GM18951 (cell line): ENCODE data around the gene PDZD2.

Experiments used
- POLR2A ChIP-seq: IDR thresholded peaks from 4 replicates; pipeline ENCODE4 v1.6.1; 2011; ENCODE audit warnings: mild to moderate bottlenecking; ENCODE audit not compliant: insufficient read length, insufficient read depth; ENCODE audit errors: extremely low read depth
- in situ Hi-C: fragments of 300-500 bp; cut with MboI; formaldehyde crosslinking; loops from one replicate; pipeline ENCODE4 v1.12.0; 2022; ENCODE audit warnings: low sequenced_read_pairs, mixed read lengths, inconsistent platforms; ENCODE audit not compliant: unreplicated experiment

The PDZD2 gene

GRCh38 chr5:31648326-31648725, 9.4 kb downstream of the PDZD2 start:
- no peak for TF ChIP-seq POLR2A
- in situ Hi-C loops: no loop called here

GRCh38 chr5:31651241-31651640, 12.3 kb downstream of the PDZD2 start:
- TF ChIP-seq POLR2A: no peak
- in situ Hi-C loops: no loop called here

- no peak for TF ChIP-seq POLR2A
- in situ Hi-C loops: no loop called here
Measured at GRCh38 chr5:31655491-31655890, 16.6 kb downstream of the PDZD2 start.

- TF ChIP-seq POLR2A: no peak
- in situ Hi-C loops: no loop called here
Measured at GRCh38 chr5:31656806-31657205, 17.9 kb downstream of the PDZD2 start.

- no peak for TF ChIP-seq POLR2A
- in situ Hi-C loops: no loop called here
Measured at GRCh38 chr5:31657315-31657979, 18.5 kb downstream of the PDZD2 start.

- TF ChIP-seq POLR2A: no peak
- in situ Hi-C loops: no loop called here
Measured at GRCh38 chr5:31661257-31661656, 22.3 kb downstream of the PDZD2 start.

- TF ChIP-seq POLR2A: no peak
- in situ Hi-C loops: no loop called here
Measured at GRCh38 chr5:31663519-31663918, 24.6 kb downstream of the PDZD2 start.

GRCh38 chr5:31664566-31664965, 25.6 kb downstream of the PDZD2 start:
- in situ Hi-C loops: no loop called here
- TF ChIP-seq POLR2A: no peak

GRCh38 chr5:31671339-31671741, 32.4 kb downstream of the PDZD2 start:
- in situ Hi-C loops: no loop called here
- TF ChIP-seq POLR2A: no peak

GRCh38 chr5:31674371-31674951, 35.5 kb downstream of the PDZD2 start:
- in situ Hi-C loops: no loop called here
- TF ChIP-seq POLR2A: no peak

GRCh38 chr5:31675472-31675871, 36.5 kb downstream of the PDZD2 start:
- in situ Hi-C loops: no loop called here
- TF ChIP-seq POLR2A: no peak

GRCh38 chr5:31678180-31678579, 39.2 kb downstream of the PDZD2 start:
- no peak for TF ChIP-seq POLR2A
- in situ Hi-C loops: no loop called here

- no peak for TF ChIP-seq POLR2A
- in situ Hi-C loops: no loop called here
Measured at GRCh38 chr5:31680528-31680927, 41.6 kb downstream of the PDZD2 start.

GRCh38 chr5:31682025-31682424, 43.1 kb downstream of the PDZD2 start:
- TF ChIP-seq POLR2A: no peak
- in situ Hi-C loops: no loop called here
